ENCODE data around the gene TMEM161A. TPM values are rescaled to one million over a fixed set of nuclear protein-coding genes. Genes with fewer than 3 reads are reported as not detected.

TMEM161A gene
- total and polyA plus RNA-seq, 2 experiments from 2014 or later, result 38.9 to 59.5 TPM

DNA sequence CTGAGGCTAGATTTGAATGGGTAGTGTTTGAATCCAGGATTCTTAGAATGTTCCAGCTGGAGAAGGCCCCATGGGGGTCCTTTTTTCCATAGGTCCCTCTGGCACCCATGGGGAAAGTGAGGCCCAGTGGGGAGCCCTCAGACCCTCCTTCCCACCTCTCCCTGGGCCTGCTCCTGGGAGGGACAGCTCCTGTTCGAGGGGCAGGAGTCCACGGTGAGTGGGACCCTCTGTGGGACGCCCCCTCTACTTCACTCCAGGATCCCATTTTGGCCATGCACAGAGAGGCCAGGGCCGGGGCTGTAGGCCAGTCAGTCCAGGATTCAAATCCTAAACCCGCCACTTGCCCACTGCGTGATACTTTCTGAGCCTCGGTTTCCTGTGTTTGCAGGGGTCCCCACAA is 24.2 kb upstream of the TMEM161A start:
- ATAC-seq (no peak), DNase-seq (ENCODE audit: low spot score) (no peak)
- no peak overlapping the region for H3K4me2 ChIP-seq
- no peaks in the 10 kb centered on the region for H3K9me2 ChIP-seq (ENCODE audit: insufficient read depth)
- H3F3A ChIP-seq (replicated peaks; ENCODE audit: low read depth), result 0 out of 2 replicates have a peak, but pooled peaks cover 1% of the 10 kb centered on the region
- Mint-ChIP-seq H3K27ac (no peak overlapping the region), H3K4me1 (peaks cover 15% of the 10 kb centered on the region), H3K4me3 (no peak overlapping the region), H3K9me3 (peaks cover 3% of the 10 kb centered on the region), H3K36me3 (ENCODE audit: low read depth) (peaks cover 4% of the 10 kb centered on the region; the same call in 1 of the 3 replicates), H3K27me3 (ENCODE audit: insufficient read depth, low read depth, poor library complexity) (peaks cover 14% of the 10 kb centered on the region)
- TF ChIP-seq JUNB (IDR thresholded peaks at IDR 0.05; ENCODE audit: unreplicated experiment) (no peak), ZNF462 (CRISPR knock-in tag; IDR thresholded peaks at IDR 0.05) (no peak), ZNF331 (CRISPR knock-in tag; IDR thresholded peaks at IDR 0.05; ENCODE audit: low read depth) (no peak), STAT1 (IDR thresholded peaks at IDR 0.05; ENCODE audit: unreplicated experiment) (no peak), NANOG (IDR thresholded peaks at IDR 0.05; ENCODE audit: borderline replicate concordance) (no peak), CREB1 (CRISPR knock-in tag; IDR thresholded peaks at IDR 0.05; ENCODE audit: low read depth) (no peak), CTCF (conservative IDR thresholded peaks at IDR 0.05; ENCODE audit: low read depth in 2 of 2) (no peak), EZH2phosphoT487 (IDR thresholded peaks at IDR 0.05; ENCODE audit: unreplicated experiment) (no peak), EZH2 (IDR thresholded peaks at IDR 0.05; ENCODE audit: low read depth, unreplicated experiment) (no peak), POLR2AphosphoS5 (IDR thresholded peaks at IDR 0.05; ENCODE audit: low read depth) (no peak), ZNF114 (CRISPR knock-in tag; IDR thresholded peaks at IDR 0.05) (no peak)
- TF ChIP-seq, protein P1, sequence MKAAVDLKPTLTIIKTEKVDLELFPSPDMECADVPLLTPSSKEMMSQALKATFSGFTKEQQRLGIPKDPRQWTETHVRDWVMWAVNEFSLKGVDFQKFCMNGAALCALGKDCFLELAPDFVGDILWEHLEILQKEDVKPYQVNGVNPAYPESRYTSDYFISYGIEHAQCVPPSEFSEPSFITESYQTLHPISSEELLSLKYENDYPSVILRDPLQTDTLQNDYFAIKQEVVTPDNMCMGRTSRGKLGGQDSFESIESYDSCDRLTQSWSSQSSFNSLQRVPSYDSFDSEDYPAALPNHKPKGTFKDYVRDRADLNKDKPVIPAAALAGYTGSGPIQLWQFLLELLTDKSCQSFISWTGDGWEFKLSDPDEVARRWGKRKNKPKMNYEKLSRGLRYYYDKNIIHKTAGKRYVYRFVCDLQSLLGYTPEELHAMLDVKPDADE (IDR thresholded peaks at IDR 0.05), result no peak
- TF ChIP-seq, protein P2, sequence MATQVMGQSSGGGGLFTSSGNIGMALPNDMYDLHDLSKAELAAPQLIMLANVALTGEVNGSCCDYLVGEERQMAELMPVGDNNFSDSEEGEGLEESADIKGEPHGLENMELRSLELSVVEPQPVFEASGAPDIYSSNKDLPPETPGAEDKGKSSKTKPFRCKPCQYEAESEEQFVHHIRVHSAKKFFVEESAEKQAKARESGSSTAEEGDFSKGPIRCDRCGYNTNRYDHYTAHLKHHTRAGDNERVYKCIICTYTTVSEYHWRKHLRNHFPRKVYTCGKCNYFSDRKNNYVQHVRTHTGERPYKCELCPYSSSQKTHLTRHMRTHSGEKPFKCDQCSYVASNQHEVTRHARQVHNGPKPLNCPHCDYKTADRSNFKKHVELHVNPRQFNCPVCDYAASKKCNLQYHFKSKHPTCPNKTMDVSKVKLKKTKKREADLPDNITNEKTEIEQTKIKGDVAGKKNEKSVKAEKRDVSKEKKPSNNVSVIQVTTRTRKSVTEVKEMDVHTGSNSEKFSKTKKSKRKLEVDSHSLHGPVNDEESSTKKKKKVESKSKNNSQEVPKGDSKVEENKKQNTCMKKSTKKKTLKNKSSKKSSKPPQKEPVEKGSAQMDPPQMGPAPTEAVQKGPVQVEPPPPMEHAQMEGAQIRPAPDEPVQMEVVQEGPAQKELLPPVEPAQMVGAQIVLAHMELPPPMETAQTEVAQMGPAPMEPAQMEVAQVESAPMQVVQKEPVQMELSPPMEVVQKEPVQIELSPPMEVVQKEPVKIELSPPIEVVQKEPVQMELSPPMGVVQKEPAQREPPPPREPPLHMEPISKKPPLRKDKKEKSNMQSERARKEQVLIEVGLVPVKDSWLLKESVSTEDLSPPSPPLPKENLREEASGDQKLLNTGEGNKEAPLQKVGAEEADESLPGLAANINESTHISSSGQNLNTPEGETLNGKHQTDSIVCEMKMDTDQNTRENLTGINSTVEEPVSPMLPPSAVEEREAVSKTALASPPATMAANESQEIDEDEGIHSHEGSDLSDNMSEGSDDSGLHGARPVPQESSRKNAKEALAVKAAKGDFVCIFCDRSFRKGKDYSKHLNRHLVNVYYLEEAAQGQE (IDR thresholded peaks at IDR 0.05; ENCODE audit: unreplicated experiment), result no peak
- H3K79me2 ChIP-seq (replicated peaks; ENCODE audit: insufficient read depth), result no peaks in the 10 kb centered on the region
- H3K36me3 ChIP-seq (ENCODE audit: insufficient read depth), result no peaks in the 10 kb centered on the region
- no peaks in the 10 kb centered on the region for H3K27me3 ChIP-seq (ENCODE audit: insufficient read depth)
- H2AFZ ChIP-seq, result no peak overlapping the region
- no peak overlapping the region for H3K27ac ChIP-seq (ENCODE audit: low read depth)
- H3K4me3 ChIP-seq, result no peak overlapping the region
- H3K4me1 ChIP-seq (ENCODE audit: insufficient read depth), result peaks cover 16% of the 10 kb centered on the region
- H4K20me1 ChIP-seq (replicated peaks; ENCODE audit: insufficient read depth), result no peaks in the 10 kb centered on the region

Measured in GM23338 (cell line).